ENCODE measurements around the gene KIFC1.

The KIFC1 gene

DNA sequence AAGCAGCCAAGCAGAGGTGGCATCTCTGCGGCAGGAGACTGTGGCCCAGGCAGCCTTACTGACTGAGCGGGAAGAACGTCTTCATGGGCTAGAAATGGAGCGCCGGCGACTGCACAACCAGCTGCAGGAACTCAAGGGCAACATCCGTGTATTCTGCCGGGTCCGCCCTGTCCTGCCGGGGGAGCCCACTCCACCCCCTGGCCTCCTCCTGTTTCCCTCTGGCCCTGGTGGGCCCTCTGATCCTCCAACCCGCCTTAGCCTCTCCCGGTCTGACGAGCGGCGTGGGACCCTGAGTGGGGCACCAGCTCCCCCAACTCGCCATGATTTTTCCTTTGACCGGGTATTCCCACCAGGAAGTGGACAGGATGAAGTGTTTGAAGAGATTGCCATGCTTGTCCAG is 13.3 kb downstream of the KIFC1 start:
- H3K36me3 ChIP-seq (ENCODE audit: control insufficient read depth in 4 of 4, insufficient read depth in 4 of 4, low read length in 3 of 4), result peaks cover 6 to 56% (median 31%) of the 10 kb centered on the region in 4 experiments
- H3K9me3 ChIP-seq (ENCODE audit: control extremely low read depth in 1 of 5, control insufficient read depth in 4 of 5, insufficient read depth in 2 of 5, low read depth in 1 of 5, low read length in 4 of 5), result no peaks in the 10 kb centered on the region
- CTCF ChIA-PET, result interaction anchor here (1.0 to 2.1 kb wide), 4 partner anchors 10 to 125 kb away, joined by 3 to 10 read pairs (median 4); no protein-coding TSS in a partner anchor
- 98% methylated on average over 17 of the region's 17 CpGs for WGBS (ENCODE audit: insufficient coverage)
- peaks cover 0 to 10% (median 6%) of the 10 kb centered on the region in 4 experiments for H3K4me1 ChIP-seq (ENCODE audit: control extremely low read depth in 1 of 4, control insufficient read depth in 4 of 4, insufficient read depth in 4 of 4, low read length in 3 of 4)
- H3K4me3 ChIP-seq (ENCODE audit: control insufficient read depth in 1 of 7, extremely low read depth in 1 of 7, insufficient read depth in 4 of 7, low read depth in 2 of 7, low read length in 6 of 7), result no peak overlapping the region
- no peak for DNase-seq
- H3K27ac ChIP-seq (ENCODE audit: insufficient read depth in 1 of 2, low read depth in 1 of 2, low read length in 2 of 2, poor library complexity in 1 of 2, severe bottlenecking in 2 of 2), result no peak overlapping the region
- POLR2A ChIA-PET, result no interaction called here
- no peaks in the 10 kb centered on the region for H3K27me3 ChIP-seq (replicated peaks in 2 of 5; ENCODE audit: control insufficient read depth in 4 of 5, insufficient read depth in 5 of 5, low read length in 4 of 5)

DNA sequence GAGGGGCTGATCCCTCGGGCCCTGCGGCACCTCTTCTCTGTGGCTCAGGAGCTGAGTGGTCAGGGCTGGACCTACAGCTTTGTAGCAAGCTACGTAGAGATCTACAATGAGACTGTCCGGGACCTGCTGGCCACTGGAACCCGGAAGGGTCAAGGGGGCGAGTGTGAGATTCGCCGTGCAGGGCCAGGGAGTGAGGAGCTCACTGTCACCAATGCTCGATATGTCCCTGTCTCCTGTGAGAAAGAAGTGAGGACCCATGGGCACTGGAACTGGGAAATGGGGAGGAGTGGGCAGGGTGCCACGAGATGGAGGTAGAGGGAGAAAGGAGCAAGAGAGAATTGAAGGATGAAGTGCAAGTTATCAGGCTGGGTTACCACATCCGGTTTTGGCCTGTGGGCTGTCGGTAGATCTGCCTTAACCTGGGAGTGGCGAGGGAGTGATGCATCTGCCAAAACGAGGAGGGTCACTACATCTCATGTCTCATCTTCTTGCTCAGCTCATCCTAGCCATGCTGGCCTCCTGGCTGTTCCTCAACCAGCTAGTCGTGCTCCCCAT is 13.8 kb downstream of the KIFC1 start:
- peaks cover 6 to 56% (median 31%) of the 10 kb centered on the region in 4 experiments for H3K36me3 ChIP-seq (ENCODE audit: control insufficient read depth in 4 of 4, insufficient read depth in 4 of 4, low read length in 3 of 4)
- WGBS (ENCODE audit: insufficient coverage), result 90% methylated on average over 15 of the region's 15 CpGs
- H3K27me3 ChIP-seq (replicated peaks in 2 of 5; ENCODE audit: control insufficient read depth in 4 of 5, insufficient read depth in 5 of 5, low read length in 4 of 5), result no peaks in the 10 kb centered on the region
- ChIA-PET CTCF (interaction anchor here (1.0 to 2.1 kb wide), 7 partner anchors 10 to 126 kb away, joined by 3 to 10 read pairs (median 4); no protein-coding TSS in a partner anchor), POLR2A (no interaction called here)
- H3K9me3 ChIP-seq (ENCODE audit: control extremely low read depth in 1 of 5, control insufficient read depth in 4 of 5, insufficient read depth in 2 of 5, low read depth in 1 of 5, low read length in 4 of 5), result no peaks in the 10 kb centered on the region
- no peak for DNase-seq
- peaks cover 0 to 11% (median 7%) of the 10 kb centered on the region in 4 experiments for H3K4me1 ChIP-seq (ENCODE audit: control extremely low read depth in 1 of 4, control insufficient read depth in 4 of 4, insufficient read depth in 4 of 4, low read length in 3 of 4)
- no peak overlapping the region for H3K27ac ChIP-seq (ENCODE audit: insufficient read depth in 1 of 2, low read depth in 1 of 2, low read length in 2 of 2, poor library complexity in 1 of 2, severe bottlenecking in 2 of 2)
- no peak overlapping the region for H3K4me3 ChIP-seq (ENCODE audit: control insufficient read depth in 1 of 7, extremely low read depth in 1 of 7, insufficient read depth in 4 of 7, low read depth in 2 of 7, low read length in 6 of 7)

DNA sequence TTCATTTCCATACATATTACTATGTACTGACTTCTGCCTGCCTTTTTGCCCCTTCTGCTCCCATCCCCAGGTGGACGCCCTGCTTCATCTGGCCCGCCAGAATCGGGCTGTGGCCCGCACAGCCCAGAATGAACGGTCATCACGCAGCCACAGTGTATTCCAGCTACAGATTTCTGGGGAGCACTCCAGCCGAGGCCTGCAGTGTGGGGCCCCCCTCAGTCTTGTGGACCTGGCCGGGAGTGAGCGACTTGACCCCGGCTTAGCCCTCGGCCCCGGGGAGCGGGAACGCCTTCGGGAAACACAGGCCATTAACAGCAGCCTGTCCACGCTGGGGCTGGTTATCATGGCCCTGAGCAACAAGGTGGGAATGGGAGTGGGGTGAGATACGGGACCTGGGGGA is 14.5 kb downstream of the KIFC1 start:
- H3K4me1 ChIP-seq (ENCODE audit: control extremely low read depth in 1 of 4, control insufficient read depth in 4 of 4, insufficient read depth in 4 of 4, low read length in 3 of 4), result peaks cover 0 to 11% (median 7%) of the 10 kb centered on the region in 4 experiments
- WGBS (ENCODE audit: insufficient coverage), result 99% methylated on average over 13 of the region's 17 CpGs
- no peaks in the 10 kb centered on the region for H3K9me3 ChIP-seq (ENCODE audit: control extremely low read depth in 1 of 5, control insufficient read depth in 4 of 5, insufficient read depth in 2 of 5, low read depth in 1 of 5, low read length in 4 of 5)
- no peak overlapping the region for H3K4me3 ChIP-seq (ENCODE audit: control insufficient read depth in 1 of 7, extremely low read depth in 1 of 7, insufficient read depth in 4 of 7, low read depth in 2 of 7, low read length in 6 of 7)
- peaks cover 6 to 56% (median 31%) of the 10 kb centered on the region in 4 experiments for H3K36me3 ChIP-seq (ENCODE audit: control insufficient read depth in 4 of 4, insufficient read depth in 4 of 4, low read length in 3 of 4)
- no peak for DNase-seq
- no peak overlapping the region for H3K27ac ChIP-seq (ENCODE audit: insufficient read depth in 1 of 2, low read depth in 1 of 2, low read length in 2 of 2, poor library complexity in 1 of 2, severe bottlenecking in 2 of 2)
- ChIA-PET POLR2A (no interaction called here), CTCF (interaction anchor here (1.0 to 1.7 kb wide), 5 partner anchors 15 to 126 kb away, joined by 3 to 4 read pairs (median 4); no protein-coding TSS in a partner anchor)
- H3K27me3 ChIP-seq (replicated peaks in 2 of 5; ENCODE audit: control insufficient read depth in 4 of 5, insufficient read depth in 5 of 5, low read length in 4 of 5), result no peaks in the 10 kb centered on the region

DNA sequence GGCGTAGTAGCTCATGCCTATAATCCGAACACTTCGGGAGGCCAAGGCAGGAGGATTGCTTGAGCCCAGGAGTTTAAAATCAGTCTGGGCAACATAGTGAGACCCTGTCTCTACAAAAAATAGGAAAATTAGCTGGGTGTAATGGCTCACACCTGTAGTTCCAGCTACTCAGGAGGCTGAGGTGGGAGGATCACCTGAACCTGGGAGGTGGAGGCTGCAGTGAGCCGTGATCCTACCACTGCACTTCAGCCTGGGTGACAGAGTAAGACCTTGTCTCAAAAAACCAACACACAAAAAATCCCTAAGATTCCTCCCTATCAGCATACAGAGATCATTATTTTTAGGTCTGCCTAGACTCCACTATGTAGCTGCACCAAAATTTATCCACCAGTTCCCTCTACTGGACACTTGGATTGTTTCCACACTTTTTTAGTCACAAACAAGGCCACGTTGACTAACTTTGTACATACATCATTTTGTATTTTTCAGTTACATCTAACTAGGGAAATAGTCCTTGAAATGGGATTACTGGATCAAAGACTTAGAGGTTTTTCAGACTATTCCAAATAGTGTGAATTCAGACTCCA is 15.6 kb downstream of the KIFC1 start:
- CTCF ChIA-PET, result interaction anchor here (0.5 to 2.6 kb wide), 13 partner anchors 10 to 157 kb away, joined by 3 to 18 read pairs (median 3); partner anchors contain the start of gene B3GALT4
- Histone ChIP-seq H3K9me3 (ENCODE audit: control extremely low read depth in 1 of 5, control insufficient read depth in 4 of 5, insufficient read depth in 2 of 5, low read depth in 1 of 5, low read length in 4 of 5) (no peaks in the 10 kb centered on the region), H3K4me1 (ENCODE audit: control extremely low read depth in 1 of 4, control insufficient read depth in 4 of 4, insufficient read depth in 4 of 4, low read length in 3 of 4) (peaks cover 4 to 22% (median 15%) of the 10 kb centered on the region in 4 experiments), H3K4me3 (ENCODE audit: control insufficient read depth in 1 of 7, extremely low read depth in 1 of 7, insufficient read depth in 4 of 7, low read depth in 2 of 7, low read length in 6 of 7) (no peak overlapping the region), H3K27ac (ENCODE audit: insufficient read depth in 1 of 2, low read depth in 1 of 2, low read length in 2 of 2, poor library complexity in 1 of 2, severe bottlenecking in 2 of 2) (peak overlapping the region in 1 of 2 experiments; percentile 7), H3K27me3 (replicated peaks in 2 of 5; ENCODE audit: control insufficient read depth in 4 of 5, insufficient read depth in 5 of 5, low read length in 4 of 5) (no peaks in the 10 kb centered on the region), H3K36me3 (ENCODE audit: control insufficient read depth in 4 of 4, insufficient read depth in 4 of 4, low read length in 3 of 4) (peaks cover 6 to 54% (median 31%) of the 10 kb centered on the region in 4 experiments)
- POLR2A ChIA-PET, result interaction anchor here (0.6 kb wide), 1 partner anchor 40 kb away, joined by 4 read pairs; no protein-coding TSS in a partner anchor
- 89% methylated on average over 4 of the region's 5 CpGs for WGBS (ENCODE audit: insufficient coverage)
- peak; percentile 66 to 85 (median 75) for DNase-seq

DNA sequence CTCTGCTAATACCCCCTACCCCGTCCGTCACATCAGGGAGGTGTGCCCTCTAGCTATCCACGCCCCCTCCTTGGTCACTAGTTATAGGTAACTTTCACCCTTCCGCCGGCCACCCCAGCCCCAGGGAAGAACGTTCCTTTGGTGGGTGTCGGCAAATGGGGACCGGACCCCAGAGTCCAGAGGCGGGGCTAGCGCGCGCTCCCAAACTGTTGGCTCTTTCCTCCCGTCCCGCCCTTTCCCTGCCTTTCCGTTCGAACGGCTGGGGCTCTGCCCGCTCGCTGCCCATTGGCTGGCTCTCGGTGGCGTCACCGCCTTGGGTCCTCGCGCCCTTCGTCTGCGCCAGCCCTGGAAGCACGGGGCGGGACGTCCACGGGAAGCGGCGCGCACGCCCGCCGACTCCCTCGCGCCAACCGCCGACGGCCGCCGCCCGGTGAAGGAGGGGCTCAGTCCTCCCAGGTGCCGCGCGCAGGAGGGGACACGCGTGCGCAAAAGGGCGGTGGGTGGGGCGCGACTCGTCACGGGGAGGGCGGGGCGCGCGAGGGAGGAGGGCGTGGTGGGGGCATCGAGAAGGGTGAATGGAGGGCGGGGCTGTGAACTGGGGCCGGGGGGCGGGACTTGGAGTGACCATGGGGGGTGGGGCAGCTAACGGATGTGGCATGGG is 18.6 kb downstream of the KIFC1 start:
- CTCF ChIA-PET, result interaction anchor here (0.5 to 1.2 kb wide), 3 partner anchors 15 to 159 kb away, joined by 3 to 4 read pairs (median 3); no protein-coding TSS in a partner anchor
- Histone ChIP-seq H3K4me1 (ENCODE audit: control extremely low read depth in 1 of 4, control insufficient read depth in 4 of 4, insufficient read depth in 4 of 4, low read length in 3 of 4) (peaks cover 4 to 26% (median 19%) of the 10 kb centered on the region in 4 experiments), H3K4me3 (ENCODE audit: control insufficient read depth in 1 of 7, extremely low read depth in 1 of 7, insufficient read depth in 4 of 7, low read depth in 2 of 7, low read length in 6 of 7) (peak overlapping the region; percentile 59 to 90 (median 85))

DNA sequence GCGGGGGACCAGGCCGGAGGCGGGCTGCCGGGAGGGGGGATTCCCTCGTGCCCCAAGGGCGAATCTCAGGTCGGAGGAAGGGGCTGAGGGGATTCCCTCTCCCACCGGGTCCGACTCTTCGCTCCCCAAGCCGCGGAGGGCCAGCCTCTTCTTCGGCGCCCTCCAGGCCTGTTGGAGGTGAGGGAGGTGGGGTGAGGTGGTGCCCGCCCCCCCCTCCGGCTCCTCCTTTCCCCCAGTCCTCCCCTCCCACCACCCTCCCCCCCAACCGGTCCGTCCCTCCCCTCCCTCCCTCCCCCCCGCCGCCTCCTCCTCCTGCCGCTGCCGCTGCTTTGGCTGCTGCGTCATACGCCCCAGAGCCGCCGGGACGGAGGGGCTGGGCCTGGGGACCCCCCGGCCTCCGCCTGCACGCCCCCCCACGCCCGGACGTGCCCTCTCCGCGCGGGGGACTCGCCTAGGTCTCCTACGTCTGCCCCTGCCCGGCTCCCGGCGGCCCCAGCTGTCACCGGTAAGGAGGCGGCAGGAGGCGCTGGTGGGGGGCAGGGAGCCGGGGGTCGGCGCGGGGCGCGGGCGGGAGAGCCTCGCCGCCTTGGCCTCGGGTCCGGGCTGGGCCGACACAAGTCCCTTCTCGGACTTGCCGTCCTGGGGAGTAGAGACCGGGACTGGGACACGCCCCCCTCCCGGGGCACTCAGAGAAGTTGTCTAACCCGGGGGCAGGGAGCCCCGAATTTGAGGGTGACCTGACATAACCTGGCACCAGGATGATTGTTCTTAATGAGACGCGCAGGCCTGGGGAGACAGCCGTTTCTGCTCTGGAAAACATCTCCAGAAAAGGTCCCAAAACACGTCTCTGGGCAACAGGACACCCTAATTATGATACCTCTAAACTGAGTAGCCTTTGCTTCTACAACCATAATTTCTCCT is 19.3 kb downstream of the KIFC1 start, which contains the start of gene PHF1:
TSS of gene PHF1 (plus strand) at position 304 of the 921 bp plus-strand sequence. CDS start 1,250 bp downstream, outside the sequence.
- peak within 1 kb of the TSS; percentile 59 to 92 for H3K27ac ChIP-seq (ENCODE audit: insufficient read depth in 1 of 2, low read depth in 1 of 2, low read length in 2 of 2, poor library complexity in 1 of 2, severe bottlenecking in 2 of 2)
- peaks cover 4 to 33% (median 20%) of the 10 kb centered on the region in 4 experiments for H3K4me1 ChIP-seq (ENCODE audit: control extremely low read depth in 1 of 4, control insufficient read depth in 4 of 4, insufficient read depth in 4 of 4, low read length in 3 of 4)
- CTCF ChIA-PET, result interaction anchor here (1.2 kb wide), 1 partner anchor 14 kb away, joined by 4 read pairs; no protein-coding TSS in a partner anchor
- peaks cover 5 to 58% (median 39%) of the 10 kb centered on the region in 4 experiments for H3K36me3 ChIP-seq (ENCODE audit: control insufficient read depth in 4 of 4, insufficient read depth in 4 of 4, low read length in 3 of 4)
- WGBS (ENCODE audit: insufficient coverage), result under 1% methylated on average over 31 of the region's 67 CpGs
- POLR2A ChIA-PET, result interaction anchor here (1.1 to 1.2 kb wide), 2 partner anchors 15 to 140 kb away, joined by 3 to 4 read pairs; partner anchors contain the start of genes RPS18 and VPS52
- no peaks in the 10 kb centered on the region for H3K9me3 ChIP-seq (ENCODE audit: control extremely low read depth in 1 of 5, control insufficient read depth in 4 of 5, insufficient read depth in 2 of 5, low read depth in 1 of 5, low read length in 4 of 5)
- DNase-seq, result no peak
- H3K27me3 ChIP-seq (replicated peaks in 2 of 5; ENCODE audit: control insufficient read depth in 4 of 5, insufficient read depth in 5 of 5, low read length in 4 of 5), result no peaks in the 10 kb centered on the region
- peak within 1 kb of the TSS; percentile 68 to 92 (median 85) for H3K4me3 ChIP-seq (ENCODE audit: control insufficient read depth in 1 of 7, extremely low read depth in 1 of 7, insufficient read depth in 4 of 7, low read depth in 2 of 7, low read length in 6 of 7)

More for the DNA sequence above, 18.6 kb downstream of the KIFC1 start:
- Histone ChIP-seq H3K9me3 (ENCODE audit: control extremely low read depth in 1 of 5, control insufficient read depth in 4 of 5, insufficient read depth in 2 of 5, low read depth in 1 of 5, low read length in 4 of 5) (no peaks in the 10 kb centered on the region), H3K36me3 (ENCODE audit: control insufficient read depth in 4 of 4, insufficient read depth in 4 of 4, low read length in 3 of 4) (peaks cover 5 to 58% (median 35%) of the 10 kb centered on the region in 4 experiments), H3K27me3 (replicated peaks in 2 of 5; ENCODE audit: control insufficient read depth in 4 of 5, insufficient read depth in 5 of 5, low read length in 4 of 5) (no peaks in the 10 kb centered on the region), H3K27ac (ENCODE audit: insufficient read depth in 1 of 2, low read depth in 1 of 2, low read length in 2 of 2, poor library complexity in 1 of 2, severe bottlenecking in 2 of 2) (peak overlapping the region; percentile 59 to 92)
- DNase-seq, result peak; percentile 97 to 99 (median 99)
- POLR2A ChIA-PET, result interaction anchor here (1.1 kb wide), 1 partner anchor 139 kb away, joined by 4 read pairs; the partner anchor contains the start of genes RPS18 and VPS52
- 0% methylated on average over 33 of the region's 65 CpGs for WGBS (ENCODE audit: insufficient coverage)

All from common myeloid progenitor, CD34-positive (primary cell).